Brain pericyte (primary cell): ENCODE measurements around the gene OR2J2.
"Not testable (repeated sequence)": the region's sequence is repeated elsewhere in the genome, so short reads cannot be mapped to it uniquely, and the experiment has no call there.

Source experiments
- DNase-seq: peaks from one replicate; pipeline ENCODE4 v3.0.0-alpha.2; 2012; ENCODE audit warnings: low read depth, low spot score

OR2J2 gene

DNA sequence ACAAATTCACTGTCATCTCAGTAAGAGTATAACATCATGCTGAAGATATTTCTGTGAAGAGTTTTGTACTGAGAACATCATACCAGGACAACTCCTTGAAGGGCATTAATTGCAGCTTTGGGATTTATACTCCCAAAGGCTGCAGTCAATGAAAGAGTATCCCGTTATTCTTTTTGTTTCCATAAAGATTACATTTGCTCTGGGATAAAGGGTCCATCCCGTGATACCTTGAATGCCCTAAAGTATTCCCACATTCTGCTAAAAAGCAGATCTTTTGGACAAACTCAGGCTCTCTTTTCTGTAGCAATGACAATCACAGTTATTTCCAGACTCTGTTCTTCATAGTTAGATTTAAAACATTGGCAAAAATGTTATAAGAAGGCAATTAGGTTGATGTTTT is at the start of gene OR2J2:
TSS of gene OR2J2 (plus strand) at position 301 of the 400 bp plus-strand sequence. CDS start 2,729 bp downstream, outside the sequence.
- not testable (repeated sequence) for DNase-seq

DNA sequence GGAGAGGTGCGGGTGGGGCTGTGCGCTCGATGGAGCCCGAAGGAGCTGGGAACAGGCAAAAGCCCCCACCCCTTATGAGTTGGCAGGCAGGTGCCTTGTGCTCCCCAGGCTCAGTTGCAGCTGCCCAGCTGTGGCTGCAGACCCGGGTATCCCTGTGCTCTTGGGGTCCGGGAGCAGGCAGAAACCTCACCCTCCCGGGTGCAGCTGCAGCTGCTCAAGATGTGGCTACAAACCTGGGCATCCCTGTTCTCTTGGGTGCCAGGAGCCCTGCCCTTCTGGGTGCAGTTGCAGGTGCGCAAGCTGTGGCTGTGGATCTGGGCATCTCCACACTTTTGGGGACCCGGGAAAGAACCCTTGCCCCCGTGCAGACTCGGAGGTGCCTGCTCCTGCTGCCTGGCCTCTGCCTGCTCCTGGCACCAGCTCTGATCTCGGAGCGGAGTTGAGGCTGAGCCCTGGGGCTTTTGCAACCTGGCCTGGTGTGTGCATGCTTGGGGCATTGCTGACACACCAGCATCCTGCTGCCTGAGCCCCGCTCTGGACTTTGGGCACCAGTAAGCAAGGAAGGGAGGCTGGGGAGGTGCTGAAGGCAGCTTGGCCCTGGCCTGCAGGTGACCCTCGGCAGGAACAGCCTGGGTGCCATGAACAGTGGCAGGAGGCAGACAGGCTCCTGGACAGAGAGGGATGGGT is 41.2 kb upstream of the OR2J2 start:
- no peak for DNase-seq

DNA sequence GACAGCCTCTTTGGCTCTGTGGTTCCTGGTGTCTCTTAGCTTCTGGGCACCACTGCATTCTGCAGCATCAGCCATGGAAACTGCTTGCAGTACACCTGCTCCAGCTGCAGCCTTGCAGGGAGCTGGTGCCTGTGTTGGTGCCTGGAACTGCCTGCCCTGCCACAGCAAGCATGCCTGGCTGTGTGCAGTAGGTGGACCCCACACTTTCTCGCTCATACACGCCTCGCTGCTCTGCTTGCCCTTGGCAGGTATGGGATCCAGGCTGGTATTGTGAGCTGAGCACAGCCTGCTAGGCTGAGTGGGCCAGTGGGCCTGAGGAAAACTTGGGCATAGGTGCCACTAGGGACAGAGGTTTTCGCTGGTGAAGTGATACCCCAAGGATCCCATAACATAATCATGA is 40.1 kb upstream of the OR2J2 start:
- DNase-seq: no peak

DNA sequence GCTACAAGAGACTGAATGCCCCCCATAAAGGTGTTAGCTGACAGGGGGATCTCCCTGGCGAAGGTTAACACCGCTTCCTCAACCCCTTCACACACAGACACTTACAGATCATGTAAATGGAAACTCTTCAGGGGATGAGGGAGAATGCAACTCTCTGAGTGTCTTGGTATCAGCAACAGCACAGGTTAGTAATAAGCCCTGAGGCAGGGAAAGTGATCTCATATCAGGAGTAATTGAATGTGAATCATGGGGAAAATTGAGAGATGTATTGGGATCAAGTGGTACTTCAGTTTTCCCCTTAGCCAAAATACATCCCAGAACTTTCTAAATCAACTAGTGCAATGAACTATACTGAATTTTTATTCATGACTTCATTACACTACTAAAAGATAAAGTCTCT is 39.0 kb upstream of the OR2J2 start:
- no peak for DNase-seq

DNA sequence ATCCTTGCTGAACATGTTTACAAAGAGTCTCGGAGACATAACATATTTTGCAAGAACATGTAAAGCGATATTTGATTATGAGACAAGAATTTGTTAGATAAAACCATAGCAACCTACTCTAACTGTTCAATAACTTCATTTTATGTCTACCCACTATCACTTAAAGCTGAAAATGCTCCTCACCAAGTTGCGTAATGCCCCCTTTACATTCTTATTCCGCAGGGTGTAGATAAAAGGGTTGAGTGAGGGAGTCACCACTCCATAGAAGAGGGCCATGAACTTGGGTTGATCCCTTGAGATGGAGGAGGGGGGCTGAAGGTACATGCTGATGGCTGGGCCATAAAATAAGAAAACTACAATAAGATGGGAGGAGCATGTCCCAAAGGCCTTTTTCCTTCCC is 33.0 kb upstream of the OR2J2 start:
- DNase-seq: no peak

DNA sequence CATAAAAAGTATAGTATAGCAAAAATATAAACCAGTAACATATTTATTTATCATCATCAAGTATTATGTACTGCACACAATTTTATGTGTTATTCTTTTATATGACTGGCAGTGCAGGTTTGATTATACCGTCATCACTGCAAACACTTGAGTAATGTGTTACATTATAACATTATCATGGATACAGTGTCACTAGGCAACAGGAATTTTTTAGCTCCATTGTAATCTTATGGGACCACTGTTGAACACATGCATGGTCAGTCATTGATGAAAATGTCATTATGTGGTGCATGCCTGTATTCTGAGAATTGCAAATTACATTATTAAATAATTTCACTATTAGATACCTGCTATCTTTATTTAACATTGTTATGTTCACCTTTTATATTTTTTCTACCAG is 29.1 kb upstream of the OR2J2 start:
- no peak for DNase-seq

DNA sequence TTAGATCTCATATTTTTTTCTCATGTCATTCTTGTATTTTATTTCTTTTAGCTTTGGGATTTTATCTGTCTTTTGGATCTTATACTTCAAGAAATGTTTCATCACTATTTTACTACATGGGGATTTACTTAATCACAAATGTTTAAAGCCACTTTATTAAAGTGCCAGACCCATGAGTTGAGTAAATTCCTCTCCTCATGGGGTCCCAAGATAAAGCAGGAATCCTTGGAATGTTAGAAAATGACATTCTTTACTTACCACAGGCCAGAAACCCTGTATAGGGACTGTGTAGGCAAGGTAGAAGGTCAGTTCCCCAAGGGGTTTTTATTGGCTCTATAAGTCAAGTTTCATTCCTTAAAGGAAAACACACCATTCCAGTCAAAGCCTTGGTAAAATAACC is 28.4 kb upstream of the OR2J2 start:
- DNase-seq: no peak

DNA sequence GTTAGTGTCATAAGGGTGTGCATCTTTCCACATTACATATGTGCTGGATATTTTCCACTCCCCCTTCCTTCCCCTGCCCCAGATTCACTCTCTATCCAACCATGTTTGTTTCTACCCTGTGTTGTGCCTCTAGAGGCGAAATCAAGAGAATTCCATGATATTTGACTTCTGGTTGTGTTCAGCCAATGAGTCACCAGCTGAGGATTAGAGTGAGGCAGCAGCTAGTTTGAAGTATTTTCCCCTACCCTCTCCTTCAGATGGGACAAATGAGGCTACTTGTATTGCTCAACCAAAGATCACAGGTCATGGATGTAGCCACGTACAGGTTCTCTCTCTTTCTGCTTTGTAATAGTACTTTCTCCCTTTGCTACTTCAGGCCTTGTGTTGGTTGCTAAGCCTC is 24.5 kb upstream of the OR2J2 start:
- no peak for DNase-seq

DNA sequence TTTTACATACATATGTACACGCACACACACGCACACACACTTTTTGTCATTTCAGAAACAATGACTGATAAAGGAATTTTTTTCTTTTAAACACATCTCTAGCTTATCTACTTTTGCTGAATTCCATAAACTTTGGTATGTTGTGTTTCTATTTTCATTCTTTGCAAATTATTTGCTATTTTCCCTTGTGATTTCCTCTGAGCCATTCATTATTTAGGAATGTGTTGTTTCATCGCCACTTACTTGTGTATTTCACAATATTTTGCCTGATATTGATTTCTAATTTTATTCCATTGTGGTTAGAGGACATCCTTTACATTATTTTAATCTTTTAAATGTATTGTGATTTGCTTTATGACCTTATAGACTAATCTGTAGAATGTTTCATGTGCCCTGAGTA is 23.6 kb upstream of the OR2J2 start:
- DNase-seq: no peak

DNA sequence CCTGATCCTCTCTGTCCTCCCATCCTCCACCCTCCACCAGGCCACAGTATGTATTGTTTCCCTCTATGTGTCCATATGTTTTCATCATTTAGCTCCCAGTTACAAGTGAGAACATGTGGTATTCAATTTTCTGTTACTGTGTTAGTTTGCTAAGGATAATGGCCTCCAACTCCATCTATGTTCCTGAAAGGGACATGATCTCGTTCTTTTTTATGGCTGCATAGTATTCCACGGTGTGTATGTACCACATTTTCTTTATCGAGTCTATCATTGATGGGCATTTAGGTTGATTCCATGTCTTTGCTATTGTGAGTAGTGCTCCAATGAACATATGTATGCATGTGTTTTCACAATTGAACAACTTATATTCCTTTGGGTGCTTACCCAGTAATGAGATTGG is 21.3 kb upstream of the OR2J2 start:
- DNase-seq: not testable (repeated sequence)

DNA sequence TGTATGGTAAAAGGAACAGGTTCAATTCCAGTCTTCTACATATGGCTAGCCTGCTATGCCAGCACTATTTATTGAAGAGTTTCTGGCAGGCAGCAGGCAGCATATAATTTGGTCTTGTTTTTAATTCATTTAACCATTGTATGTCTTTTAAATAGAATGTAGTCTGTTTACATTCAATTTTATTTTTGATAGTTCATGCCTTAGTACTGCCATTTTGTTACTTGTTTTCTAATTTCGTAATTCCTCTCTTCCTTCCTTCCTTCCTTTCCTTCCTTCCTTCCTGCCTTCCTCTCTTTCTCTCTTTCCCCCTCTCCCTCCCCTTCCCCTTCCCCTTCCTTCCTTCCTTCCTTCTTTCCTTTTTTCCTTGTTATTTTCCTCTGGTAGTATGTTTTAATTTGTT is 17.6 kb upstream of the OR2J2 start:
- DNase-seq: no peak

DNA sequence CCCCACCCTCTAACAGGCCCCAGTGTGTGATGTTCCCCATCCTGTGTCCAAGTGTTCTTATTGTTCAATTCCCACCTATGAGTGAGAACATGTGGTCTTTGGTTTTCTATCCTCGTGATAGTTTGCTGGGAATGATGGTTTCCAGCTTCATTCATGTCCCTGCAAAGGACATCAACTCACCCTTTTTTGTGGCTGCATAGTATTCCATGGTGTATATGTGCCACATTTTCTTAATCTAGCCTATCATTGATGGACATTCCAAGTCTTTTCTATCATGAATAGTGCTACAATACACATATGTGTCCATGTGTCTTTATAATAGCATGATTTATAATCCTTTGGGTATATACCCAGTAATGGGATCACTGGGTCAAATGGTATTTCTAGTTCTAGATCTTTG is 15.5 kb upstream of the OR2J2 start:
- DNase-seq: not testable (repeated sequence)

DNA sequence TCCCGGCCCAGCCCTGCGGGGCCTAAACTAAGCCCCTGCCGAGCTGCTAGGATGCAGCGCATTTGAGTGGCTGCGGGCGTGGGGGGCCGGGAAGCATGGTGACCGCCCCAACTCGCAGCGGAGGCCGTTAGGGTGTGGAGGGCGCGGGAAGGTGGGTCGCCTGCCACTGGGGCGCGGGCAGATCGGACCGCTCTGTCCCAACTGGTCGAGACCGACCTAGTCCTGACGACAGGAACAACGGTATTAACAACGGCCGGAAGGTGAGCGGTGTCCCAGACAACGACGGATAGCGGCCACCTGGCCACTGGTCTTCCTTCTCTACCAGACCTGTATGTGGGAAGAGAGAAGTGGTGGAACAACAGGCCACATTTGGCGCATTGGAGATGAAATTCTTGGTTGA is 10.8 kb upstream of the OR2J2 start:
- DNase-seq: not testable (repeated sequence)

DNA sequence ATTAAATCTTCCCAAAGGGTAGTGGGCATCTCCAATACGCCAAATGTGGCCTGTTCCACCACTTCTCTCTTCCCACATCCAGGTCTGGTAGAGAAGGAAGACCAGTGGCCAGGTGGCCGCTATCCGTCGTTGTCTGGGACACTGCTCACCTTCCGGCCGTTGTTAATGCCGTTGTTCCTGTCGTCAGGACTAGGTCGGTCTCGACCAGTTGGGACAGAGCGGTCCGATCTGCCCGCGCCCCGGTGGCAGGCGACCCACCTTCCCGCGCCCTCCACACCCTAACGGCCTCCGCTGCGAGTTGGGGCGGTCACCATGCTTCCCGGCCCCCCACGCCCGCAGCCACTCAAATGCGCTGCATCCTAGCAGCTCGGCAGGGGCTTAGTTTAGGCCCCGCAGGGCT is 5.1 kb upstream of the OR2J2 start:
- not testable (repeated sequence) for DNase-seq

DNA sequence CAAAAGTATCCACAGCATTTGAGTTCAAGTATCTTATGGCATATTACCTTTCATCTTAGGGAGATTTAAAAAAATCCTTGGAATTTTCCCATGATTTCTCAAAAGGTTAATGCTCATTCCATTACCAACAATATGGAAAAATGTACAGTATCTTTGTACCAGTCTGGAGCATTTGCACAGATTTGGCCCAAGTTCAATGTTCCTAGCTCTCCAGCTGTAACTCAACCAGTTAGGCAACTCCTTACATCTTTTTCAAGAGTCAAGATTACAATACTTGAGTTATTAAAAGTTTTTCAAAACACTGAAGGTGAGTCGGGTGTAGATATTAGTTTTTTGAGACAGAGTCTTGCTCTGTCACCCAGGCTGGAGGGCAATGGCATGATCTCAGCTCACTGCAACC is 1.0 kb downstream of the OR2J2 start:
- no peak for DNase-seq

DNA sequence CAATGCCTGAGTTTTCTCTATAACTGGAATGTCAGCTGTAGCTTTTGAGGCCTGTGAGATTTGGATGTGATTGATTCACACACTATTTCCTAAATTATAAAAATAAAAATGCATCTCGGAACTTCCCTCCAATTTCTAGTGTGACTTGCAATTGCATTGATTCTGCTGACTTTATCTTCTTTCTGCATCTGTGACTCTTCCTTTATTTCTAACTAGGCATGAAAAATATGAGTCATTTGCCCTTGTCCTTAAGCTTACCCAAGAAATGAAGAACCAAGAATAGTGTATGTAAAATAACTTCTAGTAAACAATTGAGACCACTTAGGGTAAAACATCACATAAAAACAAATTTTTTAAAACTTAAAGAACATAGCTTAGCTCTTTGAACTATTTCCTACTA is 12.9 kb downstream of the OR2J2 start:
- no peak for DNase-seq

DNA sequence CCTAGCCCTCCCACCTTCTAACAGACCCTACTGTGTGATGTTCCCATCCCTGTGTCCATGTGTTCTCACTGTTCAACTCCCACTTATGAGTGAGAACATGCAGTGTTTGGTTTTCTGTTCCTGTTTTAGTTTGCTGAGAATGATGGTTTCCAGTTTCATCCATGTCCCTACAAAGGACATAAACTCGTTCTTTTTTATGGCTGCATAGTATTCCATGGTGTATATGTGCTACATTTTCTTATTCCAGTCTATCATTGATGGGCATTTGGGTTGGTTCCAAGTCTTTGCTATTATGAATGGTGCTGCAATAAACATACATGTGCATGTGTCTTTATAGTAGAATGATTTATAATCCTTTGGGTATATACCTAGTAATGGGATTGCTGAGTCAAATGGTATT is 18.0 kb downstream of the OR2J2 start:
- DNase-seq: not testable (repeated sequence)

DNA sequence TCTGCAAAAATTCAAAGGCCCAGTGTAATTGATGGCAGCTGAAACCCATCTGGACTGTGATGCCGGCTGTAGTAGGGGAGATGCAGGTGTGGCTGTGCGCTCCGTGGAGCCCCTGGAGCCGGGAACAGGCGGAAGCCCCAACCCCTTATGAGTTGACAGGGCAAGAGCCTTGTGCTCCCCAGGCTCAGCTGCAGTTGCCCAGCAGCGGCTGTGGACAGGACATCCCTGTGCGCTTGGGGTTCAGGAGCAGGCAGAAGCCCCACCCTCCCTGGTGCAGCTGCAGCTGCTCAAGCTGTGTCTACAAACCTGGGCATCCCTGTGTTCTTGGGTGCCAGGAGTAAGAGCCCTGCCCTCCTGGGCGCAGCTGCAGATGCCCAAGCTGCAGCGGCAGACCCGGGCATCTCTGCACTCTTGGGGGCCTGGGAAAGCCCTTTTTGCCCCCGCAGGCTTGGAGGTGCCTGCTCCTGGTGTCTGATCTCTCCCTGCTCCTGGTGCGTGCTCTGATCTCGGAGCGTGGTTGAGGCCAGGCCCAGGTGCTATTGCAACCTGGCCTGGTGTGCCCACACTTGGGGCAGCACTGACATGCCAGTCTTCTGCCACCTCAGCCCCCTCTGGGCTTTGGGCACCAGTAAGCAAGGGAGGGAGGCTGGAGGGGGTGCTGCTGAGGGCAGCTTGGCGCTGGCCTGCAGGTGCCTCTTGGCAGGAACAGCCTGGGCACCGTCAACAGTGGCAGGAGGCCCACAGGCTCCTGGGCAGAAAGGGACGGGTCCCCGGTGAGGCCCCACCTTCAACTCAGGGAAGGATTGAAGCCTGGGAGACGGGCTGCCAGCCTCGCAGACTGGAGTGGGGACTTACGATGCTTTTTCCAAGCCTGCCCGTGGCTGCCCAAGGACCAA is 30.3 kb downstream of the OR2J2 start:
- no peak for DNase-seq

DNA sequence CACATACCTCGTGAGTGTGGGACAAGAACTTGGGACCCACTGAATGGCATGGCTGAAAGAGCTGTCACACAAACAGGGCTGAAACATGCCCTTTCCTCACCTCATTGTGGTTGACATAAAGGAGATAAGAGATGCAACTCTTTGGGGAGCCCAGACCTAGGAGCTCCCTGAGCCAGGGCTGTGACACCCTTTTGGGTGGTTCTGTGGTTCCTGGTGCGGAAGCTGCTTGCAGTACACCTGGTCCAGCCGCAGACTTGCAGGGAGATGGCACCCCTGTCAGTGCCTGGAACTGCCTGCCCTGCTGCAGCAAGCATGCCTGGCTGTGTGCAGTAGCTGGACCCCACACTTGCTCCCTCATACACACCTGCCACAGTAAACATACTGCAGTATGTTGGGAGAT is 31.3 kb downstream of the OR2J2 start:
- no peak for DNase-seq

DNA sequence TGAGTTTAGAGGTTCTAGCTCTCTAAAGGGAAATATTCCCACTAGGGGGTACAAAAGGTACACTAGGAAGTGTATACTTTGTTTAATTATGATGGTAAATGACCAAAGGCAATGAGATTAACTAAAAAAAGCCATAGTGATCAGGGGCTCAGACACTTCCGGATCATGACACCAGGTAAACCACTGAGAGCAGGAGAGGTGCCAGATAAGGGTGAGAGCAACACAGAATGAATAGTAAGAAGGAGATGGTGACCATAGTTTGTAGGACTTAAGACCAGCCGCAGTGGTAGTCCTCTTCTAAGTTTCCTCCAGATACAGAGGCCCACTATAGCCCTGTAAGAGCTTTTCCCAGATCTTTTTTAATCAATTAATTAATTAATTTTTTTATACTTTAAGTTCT is 40.8 kb downstream of the OR2J2 start:
- no peak for DNase-seq

DNA sequence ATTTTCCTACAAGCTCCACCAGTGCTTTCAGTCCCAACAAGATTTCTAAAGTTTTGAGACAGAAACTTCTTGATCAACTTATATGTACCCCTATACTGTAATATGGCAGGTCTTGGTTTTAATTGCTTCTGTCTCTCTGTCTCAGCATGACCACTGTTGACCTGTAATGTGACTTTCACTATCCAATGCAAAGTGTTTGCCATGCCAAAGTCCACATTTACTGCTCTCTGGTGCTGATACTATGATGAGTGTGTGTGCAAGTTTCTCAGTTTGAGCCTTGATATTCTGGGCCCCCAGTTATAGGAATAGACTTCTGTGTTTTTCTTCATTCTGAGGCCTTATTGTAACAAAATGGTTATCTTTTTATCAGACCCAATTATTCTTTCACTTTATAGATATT is 45.8 kb downstream of the OR2J2 start:
- DNase-seq: no peak

DNA sequence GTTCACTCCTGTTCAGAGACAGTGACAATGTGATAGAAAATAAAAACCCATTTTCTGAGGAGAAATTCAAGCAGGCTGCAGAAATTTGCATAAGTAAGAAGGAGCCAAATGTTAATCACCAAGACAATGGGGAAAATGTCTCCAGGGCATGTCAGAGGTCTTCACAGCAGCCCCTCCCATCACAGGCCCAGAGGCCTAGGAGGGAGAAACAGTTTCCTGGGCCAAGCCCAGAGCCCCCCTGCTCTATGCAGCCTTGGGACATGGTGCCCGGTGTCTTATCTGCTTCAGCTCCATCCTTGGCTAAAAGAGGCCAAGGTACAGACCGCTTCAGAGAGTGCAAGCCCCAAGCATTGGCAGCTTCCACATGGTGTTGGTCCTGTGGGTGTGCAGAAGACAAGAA is 46.5 kb downstream of the OR2J2 start:
- DNase-seq: not testable (repeated sequence)

DNA sequence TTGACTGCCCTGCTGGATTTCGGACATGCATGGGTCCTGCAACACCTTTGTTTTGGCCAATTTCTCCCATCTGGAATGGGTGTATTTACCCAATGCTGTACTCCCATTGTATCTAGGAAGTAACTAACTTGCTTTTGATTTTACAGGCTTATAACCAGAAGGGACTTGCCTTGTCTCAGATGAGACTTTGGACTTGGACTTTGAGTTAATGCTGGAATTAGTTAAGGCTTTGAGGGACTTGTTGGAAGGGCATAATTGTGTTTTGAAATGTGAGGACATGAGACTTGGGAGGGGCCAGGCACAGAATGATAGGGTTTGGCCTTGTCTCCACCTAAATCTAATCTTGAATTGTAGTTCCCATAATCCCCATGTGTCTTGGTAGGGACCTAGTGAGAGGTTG is 47.3 kb downstream of the OR2J2 start:
- DNase-seq: not testable (repeated sequence)
